GM23338 (cell line): Measurements from ENCODE around the gene NPPC.

Experiments
- EZH2 ChIP-seq: fragments of 200-600 bp; sonication (generic); IDR thresholded peaks from one replicate; pipeline ENCODE4 v1.8.0; 2017; ENCODE audit warnings: antibody characterized with exemption, mild to moderate bottlenecking, low read depth; ENCODE audit not compliant: unreplicated experiment
- EZH2phosphoT487 ChIP-seq: fragments of 200-600 bp; sonication (generic); IDR thresholded peaks from one replicate; pipeline ENCODE4 v1.8.1; 2018; ENCODE audit warnings: antibody characterized with exemption; ENCODE audit not compliant: unreplicated experiment
- POLR2AphosphoS5 ChIP-seq: IDR thresholded peaks from 2 replicates; pipeline ENCODE4 v1.6.1; 2016; ENCODE audit warnings: antibody characterized with exemption, low read depth
- ZNF331 ChIP-seq: fragments of 250-450 bp; sonication (Bioruptor Pico); IDR thresholded peaks from 2 replicates; pipeline ENCODE4 v1.5.0; 2020; ENCODE audit warnings: low read depth, mild to moderate bottlenecking, moderate library complexity
- TF ChIP-seq, protein P1 (sequence below), 2 experiments: fragments of 200-600 bp in 1 of 2; sonication (generic) in 1 of 2; conservative IDR thresholded peaks; 2 replicates each; pipeline versions ENCODE4 v1.5.1 to v1.6.1; 2016 to 2017; ENCODE audit warnings: antibody characterized with exemption in 2 of 2, low read depth in 2 of 2, mild to moderate bottlenecking in 2 of 2, moderate library complexity in 1 of 2

DNA sequence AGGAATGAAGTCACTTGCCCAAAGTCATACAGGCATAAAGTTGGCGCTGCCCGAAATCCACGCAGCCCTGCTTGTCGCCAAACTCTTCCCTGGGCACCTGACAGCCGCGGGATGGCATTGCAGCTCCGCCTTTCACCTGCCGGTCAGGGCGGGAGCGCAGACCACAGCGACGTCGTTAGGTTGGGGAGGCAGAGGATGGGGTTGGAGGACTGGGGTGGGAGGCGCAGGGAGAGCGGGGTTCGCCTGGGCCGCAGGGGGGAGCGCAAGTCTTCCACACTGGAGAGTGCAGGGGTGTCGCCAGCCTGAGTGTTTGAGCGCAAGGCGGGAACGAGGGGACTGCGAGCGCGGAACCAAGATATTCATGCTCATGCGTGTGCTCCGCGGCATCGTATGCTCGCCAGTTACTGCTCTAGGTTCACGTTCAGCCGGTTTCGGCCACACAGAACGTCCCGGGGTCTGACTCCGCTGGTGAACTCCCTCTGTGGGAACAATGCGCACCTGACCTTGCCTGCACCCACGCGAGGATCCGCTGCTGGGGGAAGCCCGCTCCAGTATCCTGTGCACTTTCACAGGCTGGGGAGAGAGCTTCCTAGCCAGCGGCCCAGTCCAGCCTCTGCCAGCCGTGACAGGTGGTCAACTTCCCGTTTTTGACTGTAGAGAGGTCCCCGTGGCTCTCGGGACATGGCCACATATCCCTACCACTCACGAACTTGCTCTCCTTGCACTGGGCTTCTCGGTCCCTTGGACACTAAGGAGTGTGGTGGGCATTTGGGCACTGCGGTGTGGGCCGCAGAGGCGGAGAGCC is 767 bp upstream of the NPPC start:
- TF ChIP-seq, protein P1, sequence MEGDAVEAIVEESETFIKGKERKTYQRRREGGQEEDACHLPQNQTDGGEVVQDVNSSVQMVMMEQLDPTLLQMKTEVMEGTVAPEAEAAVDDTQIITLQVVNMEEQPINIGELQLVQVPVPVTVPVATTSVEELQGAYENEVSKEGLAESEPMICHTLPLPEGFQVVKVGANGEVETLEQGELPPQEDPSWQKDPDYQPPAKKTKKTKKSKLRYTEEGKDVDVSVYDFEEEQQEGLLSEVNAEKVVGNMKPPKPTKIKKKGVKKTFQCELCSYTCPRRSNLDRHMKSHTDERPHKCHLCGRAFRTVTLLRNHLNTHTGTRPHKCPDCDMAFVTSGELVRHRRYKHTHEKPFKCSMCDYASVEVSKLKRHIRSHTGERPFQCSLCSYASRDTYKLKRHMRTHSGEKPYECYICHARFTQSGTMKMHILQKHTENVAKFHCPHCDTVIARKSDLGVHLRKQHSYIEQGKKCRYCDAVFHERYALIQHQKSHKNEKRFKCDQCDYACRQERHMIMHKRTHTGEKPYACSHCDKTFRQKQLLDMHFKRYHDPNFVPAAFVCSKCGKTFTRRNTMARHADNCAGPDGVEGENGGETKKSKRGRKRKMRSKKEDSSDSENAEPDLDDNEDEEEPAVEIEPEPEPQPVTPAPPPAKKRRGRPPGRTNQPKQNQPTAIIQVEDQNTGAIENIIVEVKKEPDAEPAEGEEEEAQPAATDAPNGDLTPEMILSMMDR (conservative IDR thresholded peaks at IDR 0.05; ENCODE audit: low read depth in 2 of 2), result peak in 1 of 2 experiments; percentile 69; a peak in 2 of 4 replicates
- TF ChIP-seq POLR2AphosphoS5 (no peak), EZH2 (no peak), ZNF331 (CRISPR knock-in tag) (no peak), EZH2phosphoT487 (no peak)
